HG03139 (cell line): ENCODE data around the gene HAAO.
"Not testable (repeated sequence)": the region's sequence is repeated elsewhere in the genome, so short reads cannot be mapped to it uniquely, and the experiment has no call there.

Source experiments
- ATAC-seq: cut with Tn5 transposase; IDR thresholded peaks from one replicate; pipeline ENCODE4 v1.9.1; 2021; ENCODE audit not compliant: unreplicated experiment

Gene HAAO

GRCh38 chr2:42752816-42753813 is 39.3 kb downstream of the HAAO start:
- ATAC-seq: no peak

- ATAC-seq: peak; percentile 57
These were observed 40.1 kb downstream of the HAAO start for GRCh38 chr2:42752314-42752713.

- no peak for ATAC-seq
These were observed 43.5 kb downstream of the HAAO start for GRCh38 chr2:42748840-42749239.

GRCh38 chr2:42747422-42747821 is 45.0 kb downstream of the HAAO start:
- ATAC-seq: no peak

GRCh38 chr2:42744545-42745082 is 47.8 kb downstream of the HAAO start:
- no peak for ATAC-seq

GRCh38 chr2:42743659-42743990 is 48.8 kb downstream of the HAAO start:
- no peak for ATAC-seq

GRCh38 chr2:42742740-42743658 is 49.4 kb downstream of the HAAO start:
- ATAC-seq: no peak

- ATAC-seq: no peak
These were observed 51.2 kb downstream of the HAAO start for GRCh38 chr2:42741140-42741539.

- no peak for ATAC-seq
These were observed 55.6 kb downstream of the HAAO start for GRCh38 chr2:42736598-42737322.

- ATAC-seq: no peak
These were observed 58.5 kb downstream of the HAAO start for GRCh38 chr2:42733852-42734251.

GRCh38 chr2:42731316-42731715 is 61.1 kb downstream of the HAAO start:
- not testable (repeated sequence) for ATAC-seq

GRCh38 chr2:42726680-42727079 is 65.7 kb downstream of the HAAO start:
- ATAC-seq: no peak

- ATAC-seq: no peak
These were observed 66.7 kb downstream of the HAAO start for GRCh38 chr2:42725657-42726056.

GRCh38 chr2:42724886-42725285 is 67.5 kb downstream of the HAAO start:
- no peak for ATAC-seq

- ATAC-seq: no peak
These were observed 68.9 kb downstream of the HAAO start for GRCh38 chr2:42723465-42723864.

- ATAC-seq: peak; percentile 93
These were observed 69.8 kb downstream of the HAAO start for GRCh38 chr2:42722320-42723190.

- ATAC-seq: no peak
These were observed 70.5 kb downstream of the HAAO start for GRCh38 chr2:42721898-42722297.
